Activated CD8-positive, alpha-beta memory T cell treated with anti-CD3 and anti-CD28 coated beads for 24 hours (primary cell): ENCODE measurements around the gene ABHD1.
"Not testable (repeated sequence)": the region's sequence is repeated elsewhere in the genome, so short reads cannot be mapped to it uniquely, and the experiment has no call there.

ENCODE experiments used
- DNase-seq: peaks from one replicate; pipeline ENCODE4 v3.0.0-alpha.2; 2020

Gene ABHD1

GRCh38 chr2:27087823-27088410 lies 35.7 kb upstream of the ABHD1 start:
- no peak for DNase-seq

GRCh38 chr2:27088634-27089033 lies 35.0 kb upstream of the ABHD1 start:
- no peak for DNase-seq

- no peak for DNase-seq
Measured at GRCh38 chr2:27089111-27089954, 34.3 kb upstream of the ABHD1 start.

GRCh38 chr2:27091746-27092695 lies 31.6 kb upstream of the ABHD1 start:
- no peak for DNase-seq

- DNase-seq: no peak
Measured at GRCh38 chr2:27092696-27093429, 30.8 kb upstream of the ABHD1 start.

- no peak for DNase-seq
Measured at GRCh38 chr2:27093430-27094352, 29.9 kb upstream of the ABHD1 start.

GRCh38 chr2:27094353-27094984 lies 29.1 kb upstream of the ABHD1 start:
- no peak for DNase-seq

GRCh38 chr2:27095427-27095744 lies 28.2 kb upstream of the ABHD1 start:
- no peak for DNase-seq

GRCh38 chr2:27095745-27096651 lies 27.6 kb upstream of the ABHD1 start:
- peak; percentile 73 for DNase-seq

- DNase-seq: no peak
Measured at GRCh38 chr2:27096748-27097297, 26.8 kb upstream of the ABHD1 start.

- no peak for DNase-seq
Measured at GRCh38 chr2:27097341-27097740, 26.3 kb upstream of the ABHD1 start.

- DNase-seq: no peak
Measured at GRCh38 chr2:27099334-27099955, 24.2 kb upstream of the ABHD1 start.

- no peak for DNase-seq
Measured at GRCh38 chr2:27100036-27100435, 23.6 kb upstream of the ABHD1 start.

- no peak for DNase-seq
Measured at GRCh38 chr2:27102329-27102728, 21.3 kb upstream of the ABHD1 start.

- DNase-seq: no peak
Measured at GRCh38 chr2:27105981-27106380, 17.6 kb upstream of the ABHD1 start.

- DNase-seq: no peak
Measured at GRCh38 chr2:27108221-27108620, 15.4 kb upstream of the ABHD1 start.

- no peak for DNase-seq
Measured at GRCh38 chr2:27109083-27109482, 14.5 kb upstream of the ABHD1 start.

- not testable (repeated sequence) for DNase-seq
Measured at GRCh38 chr2:27110603-27111352, 12.8 kb upstream of the ABHD1 start.
